ENCODE measurements around the gene EMID1. TPM values are rescaled to one million over a fixed set of nuclear protein-coding genes. Genes with fewer than 3 reads are reported as not detected.

Gene EMID1
- total and polyA plus RNA-seq, 3 donors from 2014 or later, result 6.2 to 7.5 (median 7.0) TPM

DNA sequence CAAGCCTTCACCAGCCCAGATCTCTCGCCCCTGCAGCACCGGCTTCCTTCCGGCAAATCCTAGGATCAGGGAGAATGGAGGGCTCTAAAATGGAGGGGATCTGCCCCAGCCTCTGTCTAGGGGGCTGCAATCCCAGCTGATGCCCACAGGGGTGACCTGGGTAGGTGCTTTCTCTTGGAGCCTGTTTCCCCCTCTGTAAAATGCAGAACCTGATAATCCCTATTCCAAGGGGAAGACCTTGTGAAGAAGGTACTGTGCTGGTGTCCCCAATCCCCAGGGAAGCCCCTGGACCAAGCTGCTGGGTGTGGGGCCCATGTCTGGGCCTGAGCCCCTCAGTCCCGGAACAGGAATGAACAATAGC is 2.8 kb downstream of the EMID1 start:
- DNase-seq, result no peak
- peaks cover 5% of the 10 kb centered on the region for H3K4me1 ChIP-seq
- H3K9me3 ChIP-seq, result no peaks in the 10 kb centered on the region
- intact Hi-C loops (cut with DNase I; ENCODE audit: low total_unique reads), result no loop called here
- H3K4me3 ChIP-seq, result no peak overlapping the region
- WGBS, 2 donors, result 90 to 94% methylated on average over 4 of the region's 4 CpGs
- no peak overlapping the region for H3K27ac ChIP-seq
- no peaks in the 10 kb centered on the region for H3K36me3 ChIP-seq (ENCODE audit: low read depth, missing control alignments)
- TF ChIP-seq POLR2A (IDR thresholded peaks at IDR 0.05), result no peak
- TF ChIP-seq, protein P1, sequence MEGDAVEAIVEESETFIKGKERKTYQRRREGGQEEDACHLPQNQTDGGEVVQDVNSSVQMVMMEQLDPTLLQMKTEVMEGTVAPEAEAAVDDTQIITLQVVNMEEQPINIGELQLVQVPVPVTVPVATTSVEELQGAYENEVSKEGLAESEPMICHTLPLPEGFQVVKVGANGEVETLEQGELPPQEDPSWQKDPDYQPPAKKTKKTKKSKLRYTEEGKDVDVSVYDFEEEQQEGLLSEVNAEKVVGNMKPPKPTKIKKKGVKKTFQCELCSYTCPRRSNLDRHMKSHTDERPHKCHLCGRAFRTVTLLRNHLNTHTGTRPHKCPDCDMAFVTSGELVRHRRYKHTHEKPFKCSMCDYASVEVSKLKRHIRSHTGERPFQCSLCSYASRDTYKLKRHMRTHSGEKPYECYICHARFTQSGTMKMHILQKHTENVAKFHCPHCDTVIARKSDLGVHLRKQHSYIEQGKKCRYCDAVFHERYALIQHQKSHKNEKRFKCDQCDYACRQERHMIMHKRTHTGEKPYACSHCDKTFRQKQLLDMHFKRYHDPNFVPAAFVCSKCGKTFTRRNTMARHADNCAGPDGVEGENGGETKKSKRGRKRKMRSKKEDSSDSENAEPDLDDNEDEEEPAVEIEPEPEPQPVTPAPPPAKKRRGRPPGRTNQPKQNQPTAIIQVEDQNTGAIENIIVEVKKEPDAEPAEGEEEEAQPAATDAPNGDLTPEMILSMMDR (IDR thresholded peaks at IDR 0.05), result no peak
- H3K27me3 ChIP-seq, result no peaks in the 10 kb centered on the region

DNA sequence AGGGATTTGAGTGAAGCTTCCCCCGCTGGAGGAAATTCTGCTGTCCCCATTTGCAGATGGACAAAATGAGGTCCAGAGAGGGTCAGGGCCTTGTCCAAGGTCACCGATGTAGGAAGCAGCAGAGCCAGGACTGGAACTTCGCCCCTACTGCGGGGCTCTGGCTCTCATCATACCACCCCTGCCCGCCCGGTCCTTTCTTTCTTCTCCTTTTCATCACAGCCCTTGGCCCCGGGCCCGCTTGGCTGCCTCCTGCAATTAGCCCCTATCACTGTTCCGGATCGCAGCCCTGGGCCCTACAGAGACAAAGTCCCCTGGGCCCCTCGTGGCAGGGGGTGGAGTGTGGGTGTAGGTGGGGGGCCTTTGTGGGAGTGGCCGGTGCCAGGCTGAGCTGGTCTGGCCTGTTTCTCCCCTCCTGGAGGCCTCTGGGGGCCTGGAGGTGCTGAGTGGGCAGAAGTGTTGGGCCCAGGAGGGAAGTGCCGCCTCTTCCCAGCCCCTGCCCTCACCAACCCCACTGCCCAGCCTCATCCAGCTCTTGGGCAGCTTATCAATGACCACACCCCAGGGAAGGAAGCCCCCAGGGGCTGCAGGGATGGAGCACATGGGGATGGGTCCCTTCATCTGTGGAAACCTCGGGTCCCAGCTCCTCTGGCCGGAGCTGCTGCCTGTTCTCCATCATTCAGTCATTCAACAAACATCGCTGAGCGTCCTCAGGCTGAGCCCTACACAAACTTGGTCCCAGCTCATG is 3.4 kb downstream of the EMID1 start:
- no peak for TF ChIP-seq POLR2A (IDR thresholded peaks at IDR 0.05)
- TF ChIP-seq, protein P1 (IDR thresholded peaks at IDR 0.05), result no peak
- no peak for DNase-seq
- peaks cover 5% of the 10 kb centered on the region for H3K4me1 ChIP-seq
- no peaks in the 10 kb centered on the region for H3K27me3 ChIP-seq
- intact Hi-C loops (cut with DNase I; ENCODE audit: low total_unique reads), result no loop called here
- no peak overlapping the region for H3K4me3 ChIP-seq
- WGBS, 2 donors, result 68 to 71% methylated on average over 16 to 17 of the region's 17 CpGs
- no peaks in the 10 kb centered on the region for H3K9me3 ChIP-seq
- H3K36me3 ChIP-seq (ENCODE audit: low read depth, missing control alignments), result no peaks in the 10 kb centered on the region
- no peak overlapping the region for H3K27ac ChIP-seq

DNA sequence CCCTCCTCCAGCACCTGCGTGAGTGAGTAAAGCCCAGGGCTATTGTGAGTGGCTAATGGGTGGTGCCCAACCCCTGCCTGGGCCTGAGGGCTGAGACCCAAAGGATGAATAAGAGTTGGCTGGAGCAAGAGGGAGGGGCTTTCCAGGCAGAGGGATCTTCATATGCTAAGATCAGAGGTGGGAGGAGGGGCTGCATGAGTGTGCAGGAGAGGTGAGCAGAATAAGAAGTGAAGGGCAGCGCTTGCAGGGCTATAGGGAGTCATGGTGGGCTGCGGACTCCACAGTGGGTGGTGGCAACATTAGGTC is 3.9 kb downstream of the EMID1 start:
- DNase-seq, result no peak
- TF ChIP-seq, protein P1 (IDR thresholded peaks at IDR 0.05), result no peak
- TF ChIP-seq POLR2A (IDR thresholded peaks at IDR 0.05), result no peak
- no peaks in the 10 kb centered on the region for H3K27me3 ChIP-seq
- no peak overlapping the region for H3K27ac ChIP-seq
- WGBS, 2 donors, result 92 to 96% methylated on average over 3 of the region's 3 CpGs
- no peaks in the 10 kb centered on the region for H3K9me3 ChIP-seq
- intact Hi-C loops (cut with DNase I; ENCODE audit: low total_unique reads), result no loop called here
- no peak overlapping the region for H3K4me3 ChIP-seq
- H3K36me3 ChIP-seq (ENCODE audit: low read depth, missing control alignments), result no peaks in the 10 kb centered on the region
- peaks cover 5% of the 10 kb centered on the region for H3K4me1 ChIP-seq

DNA sequence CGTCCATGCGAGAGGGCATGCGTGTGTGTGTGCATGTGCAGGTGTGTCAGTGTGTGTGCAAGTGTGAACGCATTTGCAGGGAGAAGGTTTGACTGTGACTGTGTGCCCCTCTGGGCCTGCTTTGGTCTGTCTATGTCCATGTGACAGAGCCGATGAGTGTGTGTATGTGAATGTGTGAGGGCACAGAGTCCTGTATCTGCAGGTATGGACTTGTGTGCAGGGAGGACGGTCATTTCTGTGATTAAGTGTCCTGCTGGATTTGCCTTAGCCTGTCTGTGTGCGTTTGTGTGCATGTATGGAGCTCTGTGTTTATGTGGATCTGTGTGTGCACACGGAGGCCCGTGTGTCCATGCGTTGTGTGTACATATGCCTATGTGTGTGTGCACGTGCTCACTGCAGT is 5.4 kb downstream of the EMID1 start:
- H3K27ac ChIP-seq, result no peak overlapping the region
- TF ChIP-seq, protein P1 (IDR thresholded peaks at IDR 0.05), result no peak
- no peak for TF ChIP-seq POLR2A (IDR thresholded peaks at IDR 0.05)
- no peak overlapping the region for H3K4me3 ChIP-seq
- WGBS, 2 donors, result 77 to 87% methylated on average over 5 to 11 of the region's 11 CpGs
- no peaks in the 10 kb centered on the region for H3K36me3 ChIP-seq (ENCODE audit: low read depth, missing control alignments)
- no peak for DNase-seq
- no peaks in the 10 kb centered on the region for H3K9me3 ChIP-seq
- intact Hi-C loops (cut with DNase I; ENCODE audit: low total_unique reads), result no loop called here
- H3K4me1 ChIP-seq, result peaks cover 5% of the 10 kb centered on the region
- no peaks in the 10 kb centered on the region for H3K27me3 ChIP-seq

DNA sequence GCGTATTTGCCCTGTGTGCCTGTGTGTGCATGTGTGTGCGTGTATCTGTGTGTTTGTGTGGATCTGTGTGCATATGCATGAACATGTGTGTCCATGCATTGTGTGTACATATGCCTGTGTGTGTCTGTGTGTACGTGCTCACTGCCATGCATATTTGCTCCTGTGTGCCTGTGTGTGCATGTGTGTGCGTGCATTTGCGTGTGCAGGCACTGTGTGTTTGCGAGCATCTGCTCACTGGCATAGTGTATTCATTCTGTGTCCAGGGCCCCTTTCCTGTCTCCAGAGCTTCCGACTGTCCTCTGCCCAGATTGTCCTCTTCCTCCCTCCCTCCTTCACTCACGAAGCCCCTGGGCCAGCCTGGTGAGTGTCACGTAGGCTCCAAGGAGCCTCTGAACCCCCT is 5.8 kb downstream of the EMID1 start:
- no peaks in the 10 kb centered on the region for H3K27me3 ChIP-seq
- no peaks in the 10 kb centered on the region for H3K9me3 ChIP-seq
- 89 to 94% methylated on average over 5 to 9 of the region's 9 CpGs for WGBS, 2 donors
- DNase-seq, result no peak
- H3K36me3 ChIP-seq (ENCODE audit: low read depth, missing control alignments), result no peaks in the 10 kb centered on the region
- intact Hi-C loops (cut with DNase I; ENCODE audit: low total_unique reads), result no loop called here
- peaks cover 2% of the 10 kb centered on the region for H3K4me1 ChIP-seq
- TF ChIP-seq, protein P1 (IDR thresholded peaks at IDR 0.05), result no peak
- TF ChIP-seq POLR2A (IDR thresholded peaks at IDR 0.05), result no peak
- H3K4me3 ChIP-seq, result no peak overlapping the region
- H3K27ac ChIP-seq, result no peak overlapping the region

Measured in testis (tissue), 3 donors.